ENCODE results near the gene FREM2. TPM values are rescaled to one million over a fixed set of nuclear protein-coding genes. Genes with fewer than 3 reads are reported as not detected.

The FREM2 gene
- total and polyA plus RNA-seq, 2 experiments from 2014 or later: 2.4 to 29.8 TPM

GRCh38 chr13:38777347-38778119, 90.7 kb downstream of the FREM2 start:
- H2AFZ ChIP-seq: no peak overlapping the region
- H3K4me2 ChIP-seq: no peak overlapping the region
- H3K9me3 Mint-ChIP-seq: no peaks in the 10 kb centered on the region
- no peak overlapping the region for H3K4me3 Mint-ChIP-seq
- H3K27ac Mint-ChIP-seq: no peak overlapping the region
- ATAC-seq (no peak), DNase-seq (ENCODE audit: low spot score) (no peak)
- no peaks in the 10 kb centered on the region for H3F3A ChIP-seq (replicated peaks; ENCODE audit: low read depth)
- no peaks in the 10 kb centered on the region for H3K27me3 Mint-ChIP-seq (ENCODE audit: insufficient read depth, low read depth, poor library complexity)
- H3K9me2 ChIP-seq (ENCODE audit: insufficient read depth): no peaks in the 10 kb centered on the region
- no peaks in the 10 kb centered on the region for H4K20me1 ChIP-seq (replicated peaks; ENCODE audit: insufficient read depth)
- H3K4me1 Mint-ChIP-seq: peaks cover 5% of the 10 kb centered on the region; the same call in 2 of the 3 replicates
- no peaks in the 10 kb centered on the region for H3K36me3 ChIP-seq (ENCODE audit: insufficient read depth)
- TF ChIP-seq ZNF462 (CRISPR knock-in tag; IDR thresholded peaks at IDR 0.05) (no peak), STAT1 (IDR thresholded peaks at IDR 0.05; ENCODE audit: unreplicated experiment) (no peak), ZNF331 (CRISPR knock-in tag; IDR thresholded peaks at IDR 0.05; ENCODE audit: low read depth) (no peak), POLR2AphosphoS5 (IDR thresholded peaks at IDR 0.05; ENCODE audit: low read depth) (no peak), EZH2 (IDR thresholded peaks at IDR 0.05; ENCODE audit: low read depth, unreplicated experiment) (no peak), CREB1 (CRISPR knock-in tag; IDR thresholded peaks at IDR 0.05; ENCODE audit: low read depth) (no peak), ZNF114 (CRISPR knock-in tag; IDR thresholded peaks at IDR 0.05) (no peak), ETS1 (IDR thresholded peaks at IDR 0.05) (no peak), REST (IDR thresholded peaks at IDR 0.05; ENCODE audit: unreplicated experiment) (no peak), CTCF (conservative IDR thresholded peaks at IDR 0.05; ENCODE audit: low read depth in 2 of 2) (no peak), EZH2phosphoT487 (IDR thresholded peaks at IDR 0.05; ENCODE audit: unreplicated experiment) (no peak), NANOG (IDR thresholded peaks at IDR 0.05; ENCODE audit: borderline replicate concordance) (no peak), JUNB (IDR thresholded peaks at IDR 0.05; ENCODE audit: unreplicated experiment) (no peak)
- H3K36me3 Mint-ChIP-seq (ENCODE audit: low read depth): peaks cover 12% of the 10 kb centered on the region
- peaks cover under 1% of the 10 kb centered on the region; the same call in 1 of the 2 replicates for H3K4me1 ChIP-seq (ENCODE audit: insufficient read depth)
- no peak overlapping the region for H3K4me3 ChIP-seq
- no peaks in the 10 kb centered on the region for H3K79me2 ChIP-seq (replicated peaks; ENCODE audit: insufficient read depth)
- no peak overlapping the region for H3K27ac ChIP-seq (ENCODE audit: low read depth)
- no peaks in the 10 kb centered on the region for H3K27me3 ChIP-seq (ENCODE audit: insufficient read depth)

Measured in GM23338 (cell line).